Bronchial epithelial cell (primary cell): ENCODE data around the gene LAMA4. TPM values are rescaled to one million over a fixed set of nuclear protein-coding genes. Genes with fewer than 3 reads are reported as not detected.

Experiments
- DNase-seq: peaks from one replicate; pipeline ENCODE4 v3.0.0-alpha.2; 2010; ENCODE audit warnings: low read depth
- FAIRE-seq: peaks from 2 replicates; lab custom pipeline; 2011; peaks lifted over from hg19 to GRCh38; lab: Jason Lieb, UNC
- H3K27me3 ChIP-seq: 2 replicates; pipeline ENCODE4 v1.5.1; 2011; ENCODE audit warnings: low read length; ENCODE audit not compliant: control insufficient read depth, insufficient read depth
- H3K36me3 ChIP-seq: 2 replicates; pipeline ENCODE4 v1.5.1; 2011; ENCODE audit warnings: low read length; ENCODE audit not compliant: control insufficient read depth, insufficient read depth
- H3K4me3 ChIP-seq: 2 replicates; pipeline ENCODE4 v1.5.1; 2011; ENCODE audit warnings: mild to moderate bottlenecking, low read depth, low read length, control low read depth
- CTCF ChIP-seq: IDR thresholded peaks from 2 replicates; pipeline ENCODE4 v1.5.1; 2011; ENCODE audit warnings: mild to moderate bottlenecking, moderate library complexity, low read length, control low read depth, inconsistent platforms; ENCODE audit not compliant: insufficient read depth, severe bottlenecking
- total RNA-seq: library from RNA; depleted of rRNA; stranded (reverse); fragments of >200 nt; gene quantifications from 2 replicates; pipeline ENCODE4 v1.2.1, GENCODE V29; 2014

LAMA4 gene
- total RNA-seq, 1 donor from 2014 or later: 5.5 TPM

GRCh38 chr6:112190164-112190563, 64.2 kb downstream of the LAMA4 start:
- no peaks in the 10 kb centered on the region for H3K36me3 ChIP-seq

GRCh38 chr6:112189494-112189893, 64.9 kb downstream of the LAMA4 start:
- DNase-seq (no peak), FAIRE-seq (no peak)
- no peaks in the 10 kb centered on the region for H3K36me3 ChIP-seq
- no peak overlapping the region for H3K4me3 ChIP-seq
- no peaks in the 10 kb centered on the region for H3K27me3 ChIP-seq
- TF ChIP-seq CTCF: no peak

More at GRCh38 chr6:112190164-112190563, 64.2 kb downstream of the LAMA4 start:
- FAIRE-seq (no peak), DNase-seq (no peak)
- TF ChIP-seq CTCF: no peak
- H3K27me3 ChIP-seq: no peaks in the 10 kb centered on the region
- H3K4me3 ChIP-seq: no peak overlapping the region

GRCh38 chr6:112188906-112189305, 65.5 kb downstream of the LAMA4 start:
- TF ChIP-seq CTCF: no peak
- DNase-seq: no peak
- no peaks in the 10 kb centered on the region for H3K27me3 ChIP-seq
- H3K4me3 ChIP-seq: no peak overlapping the region
- no peaks in the 10 kb centered on the region for H3K36me3 ChIP-seq
- no peak for FAIRE-seq

GRCh38 chr6:112187736-112188135, 66.6 kb downstream of the LAMA4 start:
- DNase-seq (no peak), FAIRE-seq (no peak)
- Histone ChIP-seq H3K4me3 (no peak overlapping the region), H3K27me3 (no peaks in the 10 kb centered on the region), H3K36me3 (no peaks in the 10 kb centered on the region)
- no peak for TF ChIP-seq CTCF

- Histone ChIP-seq H3K4me3 (no peak overlapping the region), H3K36me3 (no peaks in the 10 kb centered on the region), H3K27me3 (no peaks in the 10 kb centered on the region)
- TF ChIP-seq CTCF: no peak
- FAIRE-seq (no peak), DNase-seq (no peak)
These were observed 69.4 kb downstream of the LAMA4 start for GRCh38 chr6:112184951-112185350.

- no peak for FAIRE-seq
- no peak overlapping the region for H3K4me3 ChIP-seq
- H3K36me3 ChIP-seq: no peaks in the 10 kb centered on the region
- no peak for TF ChIP-seq CTCF
- H3K27me3 ChIP-seq: no peaks in the 10 kb centered on the region
- DNase-seq: no peak
These were observed 71.1 kb downstream of the LAMA4 start for GRCh38 chr6:112183271-112183671.
